Measurements from ENCODE around the gene PCNX1.
"Not testable (repeated sequence)": the region's sequence is repeated elsewhere in the genome, so short reads cannot be mapped to it uniquely, and the experiment has no call there.

Gene PCNX1

DNA sequence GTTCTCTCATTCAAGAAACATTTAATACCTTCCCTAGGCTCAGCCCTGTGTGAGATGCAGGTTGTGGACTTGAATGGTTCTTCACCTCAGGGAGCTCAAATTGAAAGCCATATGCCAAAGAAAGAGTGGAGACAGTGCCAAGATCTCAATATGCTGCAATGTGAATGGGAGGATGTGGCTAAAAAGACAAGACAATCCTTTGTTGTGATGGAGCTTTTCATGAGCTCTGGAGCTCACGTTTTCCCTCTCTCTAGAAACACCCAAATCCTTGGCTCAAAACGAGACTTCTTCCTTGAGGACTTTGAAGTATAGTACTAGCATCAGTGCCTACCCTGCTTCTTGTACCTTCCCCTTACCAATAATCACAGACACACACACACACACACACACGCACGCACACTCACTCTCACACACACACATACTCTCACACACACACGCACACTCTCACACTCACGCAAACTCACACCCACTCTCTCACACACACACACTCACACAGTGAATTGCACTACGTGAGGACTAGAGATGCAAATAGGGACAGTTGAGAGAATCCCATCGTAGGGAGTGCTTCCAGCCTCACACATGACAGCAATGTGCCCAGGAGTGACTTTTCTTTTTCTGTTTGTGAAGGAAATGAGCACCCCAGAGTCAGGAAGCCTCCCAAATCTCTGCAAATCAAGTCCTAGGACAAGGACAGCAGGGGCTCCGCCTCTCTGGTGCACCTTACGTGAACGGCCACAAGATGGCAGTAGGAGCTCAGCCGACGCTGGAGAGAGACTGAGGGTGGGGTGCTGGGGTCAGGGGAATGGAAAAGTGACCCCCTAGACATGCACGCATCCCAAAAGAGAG lies 231.4 kb downstream of the PCNX1 start:
- Histone ChIP-seq H3K27me3 (ENCODE audit: control insufficient read depth, insufficient read depth, low read length) (no peaks in the 10 kb centered on the region), H3K4me1 (ENCODE audit: control insufficient read depth, insufficient read depth, low read length) (peaks cover 26% of the 10 kb centered on the region), H3K9me3 (replicated peaks; ENCODE audit: low read length) (peaks cover 2% of the 10 kb centered on the region), H3K9ac (ENCODE audit: low read depth, low read length) (no peak overlapping the region), H3K36me3 (ENCODE audit: insufficient read depth, low read length) (no peaks in the 10 kb centered on the region), H3K4me2 (ENCODE audit: low read length) (peak overlapping the region; percentile 35), H3K4me3 (ENCODE audit: low read length) (no peak overlapping the region)

DNA sequence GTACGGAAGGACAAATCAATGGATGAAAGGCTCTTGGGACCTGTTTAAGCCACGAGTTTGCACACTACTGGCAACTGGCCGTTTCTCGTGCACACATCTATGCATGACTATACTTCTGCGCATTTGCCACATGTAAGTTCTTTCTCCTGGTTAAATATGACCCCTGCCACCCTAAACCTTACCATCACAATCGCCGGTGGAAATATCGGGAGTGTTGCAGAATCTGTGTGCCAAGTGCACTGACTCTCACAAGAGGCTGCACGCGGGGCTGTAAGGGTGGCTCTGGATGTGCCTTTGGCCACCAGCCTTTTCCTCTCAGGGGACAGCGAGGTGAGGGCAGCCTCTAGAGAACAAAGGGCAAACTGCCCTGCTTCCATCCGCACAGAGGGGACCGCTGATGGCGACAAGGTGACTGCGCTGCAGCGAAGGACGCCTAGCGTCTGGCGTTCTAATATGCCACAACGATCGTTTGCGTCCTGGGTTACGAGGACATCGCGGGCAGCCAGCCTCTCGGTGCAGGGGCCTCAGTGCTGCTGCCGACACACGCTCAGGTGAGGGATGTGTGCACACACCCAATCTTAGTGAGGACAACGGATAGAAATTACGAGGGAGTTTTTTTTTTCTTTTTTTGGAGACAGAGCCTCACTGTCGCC lies 232.2 kb downstream of the PCNX1 start:
- Histone ChIP-seq H3K27me3 (ENCODE audit: control insufficient read depth, insufficient read depth, low read length) (no peaks in the 10 kb centered on the region), H3K4me2 (ENCODE audit: low read length) (peak overlapping the region; percentile 35), H3K9ac (ENCODE audit: low read depth, low read length) (no peak overlapping the region), H3K4me3 (ENCODE audit: low read length) (no peak overlapping the region), H3K4me1 (ENCODE audit: control insufficient read depth, insufficient read depth, low read length) (peaks cover 30% of the 10 kb centered on the region), H3K36me3 (ENCODE audit: insufficient read depth, low read length) (no peaks in the 10 kb centered on the region), H3K9me3 (replicated peaks; ENCODE audit: low read length) (peaks cover 2% of the 10 kb centered on the region)

DNA sequence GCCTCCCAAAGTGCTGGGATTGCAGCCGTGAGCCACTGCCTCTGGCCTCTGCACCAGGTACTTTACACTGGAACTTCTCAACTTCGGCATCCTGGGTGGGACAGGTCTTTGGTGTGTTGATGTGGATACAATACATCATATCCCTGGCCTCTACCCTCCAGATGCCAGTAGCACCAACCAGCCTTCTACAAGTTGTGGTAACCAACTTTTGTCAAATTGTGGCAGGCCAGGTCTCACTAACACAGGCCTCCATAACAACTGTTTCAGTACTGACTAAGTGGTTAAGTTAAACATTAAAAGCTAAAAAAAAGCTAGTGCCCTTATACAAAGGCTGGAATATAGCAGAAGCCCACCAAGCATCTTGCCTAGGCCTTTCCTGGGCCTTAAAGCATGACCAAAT lies 232.9 kb downstream of the PCNX1 start:
- Histone ChIP-seq H3K4me2 (ENCODE audit: low read length) (no peak overlapping the region), H3K9ac (ENCODE audit: low read depth, low read length) (no peak overlapping the region), H3K4me3 (ENCODE audit: low read length) (no peak overlapping the region), H3K36me3 (ENCODE audit: insufficient read depth, low read length) (no peaks in the 10 kb centered on the region), H3K27me3 (ENCODE audit: control insufficient read depth, insufficient read depth, low read length) (no peaks in the 10 kb centered on the region), H3K9me3 (replicated peaks; ENCODE audit: low read length) (peaks cover 2% of the 10 kb centered on the region), H3K4me1 (ENCODE audit: control insufficient read depth, insufficient read depth, low read length) (peaks cover 30% of the 10 kb centered on the region)

DNA sequence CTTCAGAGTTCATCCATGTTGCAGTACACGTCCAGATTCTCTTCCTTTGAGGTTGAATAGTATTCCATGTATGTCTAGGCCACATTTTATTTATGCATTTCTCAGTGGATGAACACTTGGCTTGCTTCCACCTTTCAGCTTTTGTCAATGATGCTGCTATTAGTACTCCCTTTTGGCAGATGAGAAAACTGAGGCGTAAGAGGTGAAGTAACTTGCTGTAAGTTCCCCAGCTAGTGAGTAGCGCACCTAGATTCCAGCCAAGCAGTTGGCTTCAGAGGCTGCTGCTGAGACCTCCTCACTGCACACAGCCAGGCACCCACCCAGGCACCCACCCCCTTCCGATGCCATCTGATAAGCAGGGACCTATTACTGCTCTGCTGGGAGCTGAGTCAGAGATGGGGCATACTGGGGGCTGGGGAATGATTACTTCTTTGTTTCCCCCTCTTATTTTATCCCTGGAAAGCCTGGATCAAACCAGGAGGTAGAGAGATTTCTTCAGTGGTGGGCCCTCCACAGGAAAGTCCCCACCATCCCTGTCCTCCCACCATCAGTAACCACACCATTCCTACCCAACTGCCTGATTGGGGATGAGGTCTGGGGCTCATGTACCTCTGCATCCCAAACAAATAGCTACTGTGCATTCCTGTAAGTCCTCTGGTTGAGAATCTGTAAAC lies 234.6 kb downstream of the PCNX1 start:
- Histone ChIP-seq H3K9ac (ENCODE audit: low read depth, low read length) (peak overlapping the region; percentile 15), H3K36me3 (ENCODE audit: insufficient read depth, low read length) (no peaks in the 10 kb centered on the region), H3K4me1 (ENCODE audit: control insufficient read depth, insufficient read depth, low read length) (peaks cover 30% of the 10 kb centered on the region), H3K27me3 (ENCODE audit: control insufficient read depth, insufficient read depth, low read length) (no peaks in the 10 kb centered on the region), H3K4me3 (ENCODE audit: low read length) (no peak overlapping the region), H3K9me3 (replicated peaks; ENCODE audit: low read length) (peaks cover 2% of the 10 kb centered on the region), H3K4me2 (ENCODE audit: low read length) (peak overlapping the region; percentile 3)

DNA sequence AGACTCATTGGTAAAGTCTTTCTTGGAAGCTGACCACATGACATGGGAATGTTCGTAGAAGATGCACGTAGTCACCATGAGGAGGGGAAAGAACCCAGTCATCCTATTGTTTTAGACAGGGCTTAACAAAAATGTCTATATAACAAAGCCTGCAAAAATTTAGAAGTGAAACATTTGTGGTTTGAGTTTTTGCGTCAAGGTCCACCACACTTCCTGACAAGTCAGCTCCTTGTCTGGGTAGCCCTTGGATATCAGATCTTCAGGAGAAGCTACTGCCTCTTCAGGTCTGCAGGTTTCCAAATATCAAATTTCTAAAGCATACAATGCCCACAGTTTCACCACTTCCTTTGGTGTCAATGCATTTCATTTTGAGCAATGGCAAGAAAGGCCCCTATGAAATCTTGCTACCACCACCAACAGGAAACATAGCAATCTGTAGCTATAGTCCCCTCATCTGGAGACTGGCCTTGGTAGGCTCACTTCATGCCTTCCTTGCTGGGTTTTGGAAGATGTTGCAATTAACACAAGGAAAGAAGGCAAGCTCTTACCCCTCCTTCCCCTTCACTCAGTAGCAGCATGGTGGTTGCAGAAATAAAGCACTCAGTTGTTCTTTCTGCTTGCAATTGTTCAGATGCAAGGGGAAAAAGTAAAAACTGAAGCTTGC lies 235.2 kb downstream of the PCNX1 start:
- peaks cover 30% of the 10 kb centered on the region for H3K4me1 ChIP-seq (ENCODE audit: control insufficient read depth, insufficient read depth, low read length)
- H3K36me3 ChIP-seq (ENCODE audit: insufficient read depth, low read length): no peaks in the 10 kb centered on the region
- no peak overlapping the region for H3K4me3 ChIP-seq (ENCODE audit: low read length)
- H3K4me2 ChIP-seq (ENCODE audit: low read length): peak overlapping the region; percentile 10
- peaks cover 2% of the 10 kb centered on the region for H3K9me3 ChIP-seq (replicated peaks; ENCODE audit: low read length)
- H3K27me3 ChIP-seq (ENCODE audit: control insufficient read depth, insufficient read depth, low read length): no peaks in the 10 kb centered on the region
- peak overlapping the region; percentile 7 for H3K9ac ChIP-seq (ENCODE audit: low read depth, low read length)

DNA sequence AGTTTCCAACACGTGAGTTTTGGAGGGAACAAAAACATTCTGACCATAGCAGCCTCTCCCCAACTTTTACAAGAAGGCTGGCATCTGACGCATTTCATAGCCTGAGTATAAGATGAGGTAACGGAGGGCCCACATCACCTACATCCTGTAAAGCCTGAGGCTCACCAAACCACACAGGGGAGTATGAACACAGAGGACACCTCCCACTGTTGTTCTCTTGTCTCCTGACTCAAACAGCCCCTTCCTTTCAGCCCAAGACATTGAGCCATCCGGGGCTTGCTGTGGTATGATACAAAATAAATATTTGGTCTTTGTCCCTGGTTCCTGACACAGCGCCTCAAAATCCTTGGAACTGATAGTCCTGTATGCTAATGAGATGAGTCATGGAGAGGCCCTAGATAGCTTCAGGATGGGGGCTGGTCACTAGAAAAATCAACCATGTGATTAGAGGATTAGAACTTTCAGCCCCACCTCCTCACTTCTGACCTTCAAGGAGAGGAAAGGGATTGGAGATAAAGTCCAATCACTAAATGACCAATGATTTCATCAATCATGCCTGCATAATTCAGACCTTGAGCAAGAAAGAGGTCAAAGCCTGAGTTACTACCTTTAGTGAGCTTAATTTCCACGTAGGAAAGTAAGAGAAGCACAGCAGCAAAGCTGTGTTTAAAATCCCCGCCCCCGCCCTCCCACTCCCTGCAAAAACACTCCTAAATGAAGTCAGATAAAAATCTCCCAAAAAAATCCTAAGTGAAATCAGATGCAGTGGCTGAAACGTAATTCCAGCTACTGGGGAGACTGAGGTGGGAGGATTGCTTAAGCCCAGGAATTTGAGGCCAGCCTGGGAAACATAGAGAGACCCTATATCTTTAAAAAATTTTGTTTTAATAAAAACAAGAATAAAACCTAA lies 236.4 kb downstream of the PCNX1 start:
- peaks cover 30% of the 10 kb centered on the region for H3K4me1 ChIP-seq (ENCODE audit: control insufficient read depth, insufficient read depth, low read length)
- peak overlapping the region; percentile 7 for H3K9ac ChIP-seq (ENCODE audit: low read depth, low read length)
- no peak overlapping the region for H3K4me3 ChIP-seq (ENCODE audit: low read length)

DNA sequence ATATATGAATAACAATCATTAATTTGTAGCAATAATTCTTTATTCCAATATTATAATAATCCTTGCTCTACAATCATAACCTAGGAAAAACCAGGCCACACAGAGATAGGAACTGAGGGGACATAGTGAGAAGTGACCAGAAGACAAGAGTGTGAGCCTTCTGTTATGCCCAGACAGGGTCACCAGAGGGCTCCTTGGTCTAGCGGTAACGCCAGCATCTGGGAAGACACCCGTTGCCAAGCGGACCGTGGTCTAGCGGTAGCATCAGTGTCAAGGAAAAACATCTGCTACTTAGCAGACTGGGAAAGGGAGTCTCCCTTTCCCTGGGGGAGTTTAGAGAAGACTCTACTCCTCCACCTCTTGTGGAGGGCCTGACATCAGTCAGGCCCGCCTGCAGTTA lies 240.1 kb downstream of the PCNX1 start:
- not testable (repeated sequence) for H3K4me3 ChIP-seq (ENCODE audit: low read length); H3K4me2 ChIP-seq (ENCODE audit: low read length); H3K9me3 ChIP-seq (replicated peaks; ENCODE audit: low read length); H3K27me3 ChIP-seq (ENCODE audit: control insufficient read depth, insufficient read depth, low read length); H3K9ac ChIP-seq (ENCODE audit: low read depth, low read length); H3K36me3 ChIP-seq (ENCODE audit: insufficient read depth, low read length)
- peaks cover 18% of the 10 kb centered on the region for H3K4me1 ChIP-seq (ENCODE audit: control insufficient read depth, insufficient read depth, low read length)

More for the DNA sequence above, 236.4 kb downstream of the PCNX1 start:
- Histone ChIP-seq H3K27me3 (ENCODE audit: control insufficient read depth, insufficient read depth, low read length) (no peaks in the 10 kb centered on the region), H3K9me3 (replicated peaks; ENCODE audit: low read length) (peaks cover 2% of the 10 kb centered on the region), H3K4me2 (ENCODE audit: low read length) (peak overlapping the region; percentile 7), H3K36me3 (ENCODE audit: insufficient read depth, low read length) (no peaks in the 10 kb centered on the region)

DNA sequence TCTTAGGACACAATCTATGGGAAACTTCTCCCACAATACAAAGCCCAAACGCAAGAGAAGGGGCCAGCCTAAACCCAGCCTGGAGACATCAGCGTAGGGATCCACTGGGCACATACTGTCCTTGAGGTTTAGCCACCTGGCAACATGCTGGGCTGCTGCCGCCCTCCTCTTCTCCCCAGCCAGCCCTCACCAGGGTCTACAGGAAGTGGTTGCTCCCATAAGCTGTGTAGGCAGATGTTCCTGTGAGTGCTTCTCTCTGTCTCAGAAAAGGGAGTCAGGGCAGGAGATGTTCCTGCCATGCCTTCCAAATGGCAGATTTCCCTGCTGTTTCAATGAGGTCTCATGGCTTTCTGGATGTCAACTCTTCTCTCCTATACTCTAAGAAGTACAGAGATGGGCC lies 241.4 kb downstream of the PCNX1 start:
- Histone ChIP-seq H3K4me2 (ENCODE audit: low read length) (no peak overlapping the region), H3K9ac (ENCODE audit: low read depth, low read length) (no peak overlapping the region), H3K4me1 (ENCODE audit: control insufficient read depth, insufficient read depth, low read length) (peaks cover 5% of the 10 kb centered on the region), H3K36me3 (ENCODE audit: insufficient read depth, low read length) (no peaks in the 10 kb centered on the region), H3K27me3 (ENCODE audit: control insufficient read depth, insufficient read depth, low read length) (no peaks in the 10 kb centered on the region), H3K9me3 (replicated peaks; ENCODE audit: low read length) (peaks cover 6% of the 10 kb centered on the region), H3K4me3 (ENCODE audit: low read length) (no peak overlapping the region)

DNA sequence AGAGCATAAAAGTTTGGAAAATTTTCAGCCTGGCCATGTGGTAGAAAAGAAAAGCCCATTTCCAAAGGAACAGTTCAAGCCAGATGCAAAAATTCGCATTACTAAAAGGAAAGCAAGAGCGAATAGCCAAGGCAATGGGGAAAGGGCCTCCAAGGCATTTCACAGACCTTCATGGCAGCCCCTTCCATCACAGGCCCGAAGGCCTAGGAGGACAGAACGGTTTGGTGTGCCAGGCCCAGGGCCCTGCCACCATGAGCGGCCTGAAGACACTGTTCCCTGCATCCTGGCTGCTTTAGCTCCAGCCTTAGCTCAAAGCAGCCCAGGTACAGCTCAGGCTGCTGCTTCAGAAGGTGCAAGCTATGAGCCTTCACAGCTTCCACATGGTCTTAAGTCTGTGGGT lies 243.5 kb downstream of the PCNX1 start:
- no peak overlapping the region for H3K9ac ChIP-seq (ENCODE audit: low read depth, low read length)
- peaks cover 6% of the 10 kb centered on the region for H3K9me3 ChIP-seq (replicated peaks; ENCODE audit: low read length)
- H3K36me3 ChIP-seq (ENCODE audit: insufficient read depth, low read length): no peaks in the 10 kb centered on the region
- H3K4me1 ChIP-seq (ENCODE audit: control insufficient read depth, insufficient read depth, low read length): no peaks in the 10 kb centered on the region
- no peak overlapping the region for H3K4me2 ChIP-seq (ENCODE audit: low read length)
- H3K27me3 ChIP-seq (ENCODE audit: control insufficient read depth, insufficient read depth, low read length): no peaks in the 10 kb centered on the region
- no peak overlapping the region for H3K4me3 ChIP-seq (ENCODE audit: low read length)

DNA sequence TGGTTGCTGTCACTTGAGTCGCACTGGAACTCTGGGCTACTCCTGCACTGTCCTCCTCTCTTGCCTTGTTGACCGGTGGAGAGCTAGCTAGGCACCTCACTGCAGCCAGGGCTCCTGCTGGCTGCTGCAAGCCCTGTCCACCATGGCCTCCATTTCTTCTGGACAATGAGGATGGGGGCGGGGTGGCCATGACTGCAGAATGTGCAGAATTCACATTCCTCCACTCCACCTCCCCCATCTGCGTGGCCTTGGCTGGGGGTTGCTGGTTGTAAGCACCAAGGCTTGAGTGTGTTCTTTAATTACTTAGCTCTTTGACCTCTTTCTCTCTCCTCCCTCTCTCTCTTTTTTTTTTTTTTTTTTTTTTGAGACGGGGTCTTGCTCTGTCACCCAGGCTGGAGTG lies 248.5 kb downstream of the PCNX1 start:
- Histone ChIP-seq H3K9me3 (replicated peaks; ENCODE audit: low read length) (peaks cover 3% of the 10 kb centered on the region), H3K4me2 (ENCODE audit: low read length) (no peak overlapping the region), H3K9ac (ENCODE audit: low read depth, low read length) (no peak overlapping the region), H3K4me1 (ENCODE audit: control insufficient read depth, insufficient read depth, low read length) (no peaks in the 10 kb centered on the region), H3K27me3 (ENCODE audit: control insufficient read depth, insufficient read depth, low read length) (no peaks in the 10 kb centered on the region), H3K36me3 (ENCODE audit: insufficient read depth, low read length) (no peaks in the 10 kb centered on the region), H3K4me3 (ENCODE audit: low read length) (no peak overlapping the region)

Data from skeletal muscle satellite cell (primary cell).